Measurements from ENCODE around the gene PIEZO2. TPM values are rescaled to one million over a fixed set of nuclear protein-coding genes. Genes with fewer than 3 reads are reported as not detected.

Gene PIEZO2
- total RNA-seq, 2 experiments from 2014 or later = not detected

DNA sequence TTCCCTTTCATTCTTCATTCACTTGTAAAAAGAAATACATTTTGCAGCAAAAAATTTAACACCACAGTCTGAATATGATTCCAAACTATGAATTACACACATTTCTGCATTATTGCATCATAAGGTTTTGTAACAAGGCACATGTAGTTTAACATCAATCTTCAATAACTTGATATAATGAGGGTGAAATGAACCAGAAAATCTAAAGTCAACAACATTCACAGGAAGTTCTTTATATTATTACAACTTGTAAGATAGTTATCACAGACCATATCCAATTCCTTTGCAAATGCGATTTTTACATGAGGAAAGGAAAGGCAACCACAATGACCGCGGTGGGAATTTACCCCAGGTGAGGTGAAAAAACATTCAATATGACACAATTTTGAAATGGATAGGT is 410.2 kb downstream of the PIEZO2 start:
- ATAC-seq = no peak
- intact Hi-C loops (cut with DNase I, micrococcal nuclease) = no loop called here

DNA sequence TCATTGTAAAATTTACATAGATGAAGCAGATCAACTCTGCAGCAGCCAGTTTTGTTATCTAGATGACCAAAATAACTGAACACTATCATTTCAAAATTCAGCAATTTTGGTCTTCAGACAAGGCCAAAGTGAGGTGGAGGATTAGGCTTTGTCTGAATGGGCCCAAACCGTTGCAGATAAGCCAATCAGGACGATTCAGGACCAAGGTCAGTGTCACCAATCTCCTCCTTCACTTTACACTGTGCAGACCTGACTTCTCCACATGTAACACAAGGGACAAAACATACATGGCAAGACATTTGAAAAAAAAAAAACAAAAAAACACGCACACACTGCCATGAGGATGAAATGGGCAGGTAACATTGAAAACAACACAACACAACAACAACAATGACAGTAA is 412.4 kb downstream of the PIEZO2 start:
- no peaks in the 10 kb centered on the region for H3K9me3 Mint-ChIP-seq (ENCODE audit: low read depth)
- no peak overlapping the region for H3K27ac Mint-ChIP-seq
- DNase-seq = no peak
- intact Hi-C loops (cut with DNase I, micrococcal nuclease) = no loop called here
- CTCF ChIA-PET = no interaction called here
- peaks cover 8% of the 10 kb centered on the region for H3K4me1 Mint-ChIP-seq
- no peak overlapping the region for H3K4me3 Mint-ChIP-seq
- H3K27me3 Mint-ChIP-seq = peaks cover 6% of the 10 kb centered on the region
- no peaks in the 10 kb centered on the region for H3K36me3 Mint-ChIP-seq (ENCODE audit: low read depth)
- ATAC-seq = no peak
- POLR2A ChIA-PET = no interaction called here

More for the DNA sequence above, 410.2 kb downstream of the PIEZO2 start:
- POLR2A ChIA-PET = no interaction called here
- no peak for DNase-seq
- CTCF ChIA-PET = no interaction called here
- Mint-ChIP-seq H3K36me3 (ENCODE audit: low read depth) (no peaks in the 10 kb centered on the region), H3K27me3 (peaks cover 2% of the 10 kb centered on the region), H3K9me3 (ENCODE audit: low read depth) (no peaks in the 10 kb centered on the region), H3K27ac (no peak overlapping the region), H3K4me1 (peaks cover 12% of the 10 kb centered on the region), H3K4me3 (no peak overlapping the region)

DNA sequence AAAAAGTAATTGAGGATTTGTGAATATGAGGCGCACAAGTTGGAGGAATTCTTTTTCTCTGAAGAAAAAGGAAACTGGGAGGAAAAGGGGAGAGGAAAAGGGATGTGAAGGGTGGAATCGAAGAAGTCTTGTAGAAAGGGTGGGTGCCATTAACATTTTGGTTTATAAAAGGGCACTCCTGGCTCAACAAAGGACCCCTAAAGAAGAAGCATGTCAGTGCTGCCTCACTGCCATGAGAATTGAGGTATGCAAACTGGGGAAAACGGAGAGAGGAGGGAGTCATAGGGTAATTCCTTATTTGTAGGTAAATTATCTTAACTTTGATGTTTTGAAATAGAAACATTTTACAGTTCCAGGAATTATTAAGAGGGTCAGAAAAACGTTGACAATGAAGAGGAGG is 416.4 kb downstream of the PIEZO2 start:
- ChIA-PET CTCF (interaction anchor here (1.0 kb wide), 1 partner anchor 9 kb away, joined by 4 read pairs; no protein-coding TSS in a partner anchor), POLR2A (no interaction called here)
- H3K36me3 Mint-ChIP-seq (ENCODE audit: low read depth) = no peaks in the 10 kb centered on the region
- no peak overlapping the region for H3K27ac Mint-ChIP-seq
- DNase-seq = no peak
- H3K9me3 Mint-ChIP-seq (ENCODE audit: low read depth) = no peaks in the 10 kb centered on the region
- no peak for ATAC-seq
- H3K4me1 Mint-ChIP-seq = no peaks in the 10 kb centered on the region
- intact Hi-C loops (cut with DNase I, micrococcal nuclease) = no loop called here
- no peak overlapping the region for H3K4me3 Mint-ChIP-seq
- peaks cover 6% of the 10 kb centered on the region for H3K27me3 Mint-ChIP-seq

DNA sequence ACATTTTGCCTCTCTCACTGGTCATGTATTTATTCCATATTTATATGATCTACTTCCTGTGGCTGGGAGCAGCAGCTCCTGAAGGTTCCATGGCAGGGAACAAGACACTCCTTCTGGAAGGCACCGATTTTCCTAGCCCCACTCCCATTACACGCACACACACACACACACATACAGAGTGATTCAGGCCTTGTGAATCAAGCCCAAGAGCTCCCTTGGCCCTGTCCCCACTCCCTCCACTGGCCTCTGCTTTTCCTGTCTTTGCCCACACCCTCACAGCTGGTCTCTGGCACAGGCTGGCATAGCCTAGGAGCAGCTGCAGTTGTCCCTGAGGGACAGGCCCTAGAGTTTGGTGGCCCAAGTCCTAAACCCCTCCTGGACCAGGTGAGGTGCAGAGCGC is 421.9 kb downstream of the PIEZO2 start:
- intact Hi-C loops (cut with DNase I, micrococcal nuclease) = no loop called here
- ATAC-seq (no peak), DNase-seq (no peak)
- CTCF ChIA-PET = no interaction called here
- Mint-ChIP-seq H3K9me3 (ENCODE audit: low read depth) (no peaks in the 10 kb centered on the region), H3K4me3 (no peak overlapping the region), H3K36me3 (ENCODE audit: low read depth) (no peaks in the 10 kb centered on the region), H3K4me1 (no peaks in the 10 kb centered on the region), H3K27ac (no peak overlapping the region), H3K27me3 (peaks cover 22% of the 10 kb centered on the region)
- POLR2A ChIA-PET = no interaction called here

DNA sequence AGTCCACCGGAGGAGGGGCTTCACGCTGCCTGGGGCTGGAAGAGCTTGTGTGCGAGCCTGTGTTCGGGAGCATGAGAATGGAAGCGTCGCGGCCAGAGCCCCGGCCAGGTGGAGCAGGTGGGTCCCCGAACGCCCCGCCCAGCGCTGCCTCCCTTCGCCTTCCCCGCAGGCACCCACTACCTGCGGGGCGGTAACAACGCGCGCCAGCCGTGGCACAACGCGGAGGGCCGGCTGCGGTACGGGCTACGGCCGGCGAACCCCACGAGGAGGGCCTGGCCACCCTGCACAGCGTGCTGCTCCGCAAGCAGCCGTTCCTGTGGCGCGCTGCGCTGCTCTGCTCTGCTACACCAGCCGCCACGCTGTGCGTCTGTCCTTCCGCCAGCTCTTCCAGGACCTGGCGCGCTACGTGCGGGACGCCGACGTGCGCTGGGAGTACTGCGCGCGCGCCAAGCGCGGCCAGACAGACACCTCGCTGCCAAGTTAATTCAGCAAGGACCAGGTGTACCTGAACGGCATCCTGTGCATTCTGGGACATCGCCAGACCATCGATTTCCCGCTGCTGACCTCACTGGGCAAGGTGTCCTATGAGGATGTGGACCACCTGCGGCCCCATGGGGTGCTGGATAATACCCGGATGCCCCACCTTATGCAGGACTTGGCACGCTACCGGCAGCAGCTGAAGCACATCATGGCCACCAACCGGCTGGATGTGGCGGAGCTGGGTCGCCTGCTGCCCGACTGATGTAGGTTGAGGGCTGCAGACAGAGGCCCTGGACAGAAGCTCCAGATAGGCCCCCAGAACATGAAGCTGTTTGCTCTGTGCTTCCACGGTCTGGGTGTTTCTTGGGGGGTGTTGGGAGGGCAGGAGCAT is 422.9 kb downstream of the PIEZO2 start:
- ChIA-PET CTCF (no interaction called here), POLR2A (no interaction called here)
- Mint-ChIP-seq H3K27ac (no peak overlapping the region), H3K36me3 (ENCODE audit: low read depth) (no peaks in the 10 kb centered on the region), H3K9me3 (ENCODE audit: low read depth) (no peaks in the 10 kb centered on the region), H3K4me3 (no peak overlapping the region), H3K27me3 (peaks cover 23% of the 10 kb centered on the region), H3K4me1 (no peaks in the 10 kb centered on the region)
- ATAC-seq = no peak
- intact Hi-C loops (cut with DNase I, micrococcal nuclease) = no loop called here
- DNase-seq = peak; percentile 17

DNA sequence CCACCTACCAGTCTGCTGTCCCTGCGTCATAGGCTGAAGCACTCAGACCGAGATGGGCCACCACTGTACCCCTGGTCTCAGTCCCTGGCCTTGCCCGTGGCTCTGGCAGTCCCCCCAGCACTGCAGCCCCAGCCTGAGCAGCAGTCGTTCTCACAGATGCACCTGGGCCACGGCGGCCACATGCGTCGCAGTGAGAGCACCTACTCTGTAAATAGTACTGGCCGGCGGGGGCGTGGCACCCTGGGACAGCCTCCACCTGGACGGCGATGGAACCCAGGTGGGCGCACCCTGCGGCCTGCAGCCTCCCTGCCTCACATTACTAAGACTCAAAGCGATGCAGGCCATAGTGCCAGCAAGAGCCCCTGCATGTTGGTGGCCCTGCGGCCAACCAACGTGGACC is 424.7 kb downstream of the PIEZO2 start:
- Mint-ChIP-seq H3K27me3 (peaks cover 24% of the 10 kb centered on the region), H3K4me3 (no peak overlapping the region), H3K36me3 (ENCODE audit: low read depth) (no peaks in the 10 kb centered on the region), H3K4me1 (no peaks in the 10 kb centered on the region), H3K27ac (no peak overlapping the region), H3K9me3 (ENCODE audit: low read depth) (no peaks in the 10 kb centered on the region)
- ChIA-PET CTCF (interaction anchor here (0.6 kb wide), 1 partner anchor 621 kb away, joined by 3 read pairs; no protein-coding TSS in a partner anchor), POLR2A (no interaction called here)
- ATAC-seq (no peak), DNase-seq (no peak)
- intact Hi-C loops (cut with DNase I, micrococcal nuclease) = no loop called here

DNA sequence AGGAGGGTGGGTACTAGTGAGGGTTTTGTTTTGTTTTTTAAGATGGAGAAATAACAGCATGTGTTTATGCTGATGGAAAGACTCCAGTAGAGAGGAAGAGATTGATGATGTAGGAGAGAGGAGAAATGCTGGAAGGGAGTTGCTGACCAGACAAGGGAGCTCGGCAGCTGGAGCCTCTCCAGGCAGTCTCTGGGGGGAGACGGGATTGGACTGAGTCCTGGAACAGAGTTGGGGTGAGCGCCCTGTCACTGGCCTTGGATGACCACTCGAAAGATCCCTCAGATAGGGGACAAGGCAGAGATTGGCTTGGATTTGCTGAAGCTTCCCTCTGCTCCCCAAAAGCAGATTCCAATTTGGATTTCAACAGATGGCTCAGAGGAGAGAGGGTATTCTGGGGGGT is 425.9 kb downstream of the PIEZO2 start:
- intact Hi-C loops (cut with DNase I, micrococcal nuclease) = no loop called here
- DNase-seq (no peak), ATAC-seq (no peak)
- Mint-ChIP-seq H3K4me1 (no peaks in the 10 kb centered on the region), H3K27me3 (peaks cover 26% of the 10 kb centered on the region), H3K36me3 (ENCODE audit: low read depth) (no peaks in the 10 kb centered on the region), H3K27ac (no peak overlapping the region), H3K4me3 (no peak overlapping the region), H3K9me3 (ENCODE audit: low read depth) (no peaks in the 10 kb centered on the region)
- ChIA-PET CTCF (no interaction called here), POLR2A (no interaction called here)

DNA sequence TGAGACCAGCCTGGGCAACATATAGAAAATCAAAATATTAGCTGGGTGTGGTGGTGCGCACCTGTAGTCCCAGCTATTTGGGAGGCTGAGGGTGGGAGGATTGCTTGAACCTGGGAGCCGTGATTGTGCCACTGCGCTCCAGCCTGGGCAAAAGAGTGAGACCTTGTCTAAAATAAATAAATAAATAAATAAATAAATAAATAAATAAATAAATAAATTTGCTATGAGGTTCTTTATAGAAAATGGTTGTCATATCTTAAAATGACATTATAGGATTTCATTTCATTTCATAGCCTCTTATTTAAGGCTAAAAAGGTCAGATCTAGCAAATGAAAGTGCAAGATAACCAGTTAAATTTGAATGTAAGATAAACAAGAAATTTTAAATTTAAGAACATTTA is 430.6 kb downstream of the PIEZO2 start:
- intact Hi-C loops (cut with DNase I, micrococcal nuclease) = no loop called here
- Mint-ChIP-seq H3K4me1 (no peaks in the 10 kb centered on the region), H3K9me3 (ENCODE audit: low read depth) (no peaks in the 10 kb centered on the region), H3K27me3 (peaks cover 10% of the 10 kb centered on the region), H3K4me3 (no peak overlapping the region), H3K36me3 (ENCODE audit: low read depth) (no peaks in the 10 kb centered on the region), H3K27ac (no peak overlapping the region)
- CTCF ChIA-PET = no interaction called here
- POLR2A ChIA-PET = no interaction called here
- ATAC-seq (no peak), DNase-seq (no peak)

DNA sequence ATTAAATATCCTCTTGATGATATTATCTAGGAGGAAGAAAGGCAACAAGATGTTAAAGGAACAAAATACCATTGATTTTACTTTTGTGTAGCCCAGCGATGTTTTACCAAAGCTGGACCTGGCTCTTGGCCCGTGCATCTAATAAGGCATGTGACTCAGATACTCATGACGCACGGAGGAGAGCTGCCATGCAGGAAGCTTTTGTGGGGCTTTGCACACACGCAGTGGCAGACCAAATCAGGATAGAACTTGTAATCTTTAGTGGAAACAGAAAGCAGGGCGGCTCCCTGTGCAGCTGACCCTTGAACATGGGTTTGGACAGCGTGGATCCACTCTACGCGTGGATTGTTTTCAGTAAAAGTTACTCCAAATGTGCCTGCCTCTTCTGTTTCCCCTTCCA is 433.6 kb downstream of the PIEZO2 start:
- no peaks in the 10 kb centered on the region for H3K4me1 Mint-ChIP-seq
- no peak overlapping the region for H3K27ac Mint-ChIP-seq
- ChIA-PET CTCF (no interaction called here), POLR2A (no interaction called here)
- intact Hi-C loops (cut with DNase I, micrococcal nuclease) = no loop called here
- H3K9me3 Mint-ChIP-seq (ENCODE audit: low read depth) = no peaks in the 10 kb centered on the region
- ATAC-seq (no peak), DNase-seq (no peak)
- H3K4me3 Mint-ChIP-seq = no peak overlapping the region
- no peaks in the 10 kb centered on the region for H3K36me3 Mint-ChIP-seq (ENCODE audit: low read depth)
- H3K27me3 Mint-ChIP-seq = peaks cover 2% of the 10 kb centered on the region

DNA sequence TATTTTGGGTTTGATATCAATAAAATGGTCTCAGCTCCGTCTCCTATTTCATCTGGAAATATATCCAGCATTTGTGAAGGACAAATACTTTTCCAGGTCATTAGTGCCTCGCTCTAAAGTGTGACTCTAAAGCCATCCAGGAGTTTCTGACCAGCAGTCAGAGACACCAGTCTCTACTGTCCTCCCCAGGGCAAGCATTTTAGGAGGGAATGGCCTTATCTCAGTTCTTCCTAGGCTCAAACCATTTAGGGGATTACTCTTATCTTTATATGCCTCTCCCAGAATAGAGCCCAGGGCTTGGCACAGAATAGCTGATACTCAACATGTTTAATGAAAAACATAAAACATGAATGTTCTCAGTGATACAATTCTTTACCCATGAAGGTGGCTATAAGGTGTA is 436.0 kb downstream of the PIEZO2 start:
- Mint-ChIP-seq H3K27me3 (peaks cover 1% of the 10 kb centered on the region), H3K27ac (no peak overlapping the region), H3K9me3 (ENCODE audit: low read depth) (no peaks in the 10 kb centered on the region), H3K4me1 (no peaks in the 10 kb centered on the region), H3K4me3 (no peak overlapping the region), H3K36me3 (ENCODE audit: low read depth) (no peaks in the 10 kb centered on the region)
- CTCF ChIA-PET = no interaction called here
- POLR2A ChIA-PET = no interaction called here
- no peak for ATAC-seq
- intact Hi-C loops (cut with DNase I, micrococcal nuclease) = no loop called here
- DNase-seq = no peak

DNA sequence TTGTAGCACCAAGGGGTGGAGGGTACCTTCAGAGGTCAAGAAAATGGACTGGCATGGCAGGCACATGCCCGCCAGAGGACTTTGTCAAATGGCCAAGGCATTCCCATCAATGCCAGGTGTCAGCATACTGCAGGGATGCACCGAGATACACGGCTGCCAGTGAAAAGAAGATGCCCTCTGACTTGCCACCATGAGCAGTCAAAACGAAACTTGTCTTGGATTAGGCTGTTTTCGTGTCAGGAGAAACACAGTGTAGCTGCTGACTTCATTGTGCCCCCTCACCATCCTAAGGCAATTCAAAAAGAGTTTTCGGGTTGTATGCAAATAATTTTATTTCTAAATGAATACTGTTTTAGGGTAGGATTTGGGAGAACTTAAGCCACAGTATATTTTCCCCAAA is 442.1 kb downstream of the PIEZO2 start:
- ATAC-seq (no peak), DNase-seq (no peak)
- no peaks in the 10 kb centered on the region for H3K36me3 Mint-ChIP-seq (ENCODE audit: low read depth)
- no peaks in the 10 kb centered on the region for H3K4me1 Mint-ChIP-seq
- intact Hi-C loops (cut with DNase I, micrococcal nuclease) = no loop called here
- no peaks in the 10 kb centered on the region for H3K9me3 Mint-ChIP-seq (ENCODE audit: low read depth)
- ChIA-PET CTCF (no interaction called here), POLR2A (no interaction called here)
- H3K27me3 Mint-ChIP-seq = peaks cover 4% of the 10 kb centered on the region
- H3K4me3 Mint-ChIP-seq = no peak overlapping the region
- H3K27ac Mint-ChIP-seq = no peak overlapping the region

DNA sequence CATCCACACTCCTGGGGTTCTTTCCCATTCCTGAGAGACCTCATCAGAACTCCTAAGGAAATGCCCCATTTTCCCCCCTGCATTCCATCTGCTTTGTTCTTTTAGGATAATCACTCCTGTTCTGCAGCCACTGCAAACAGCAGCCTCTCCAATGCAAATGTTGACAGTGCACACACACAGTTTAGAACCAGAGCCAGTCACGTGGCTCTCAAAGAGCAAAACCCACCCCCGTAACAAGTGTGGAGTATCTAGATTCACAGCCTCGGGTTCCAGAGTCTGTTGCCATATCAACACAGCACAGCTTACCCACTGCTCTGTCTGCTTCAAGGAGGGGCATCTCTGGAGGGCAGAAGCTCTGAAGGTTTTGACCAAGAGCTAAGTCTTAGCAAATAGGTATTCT is 443.6 kb downstream of the PIEZO2 start:
- CTCF ChIA-PET = interaction anchor here (0.8 kb wide), 1 partner anchor 855 kb away, joined by 3 read pairs; no protein-coding TSS in a partner anchor
- H3K9me3 Mint-ChIP-seq (ENCODE audit: low read depth) = no peaks in the 10 kb centered on the region
- no peaks in the 10 kb centered on the region for H3K4me1 Mint-ChIP-seq
- no peaks in the 10 kb centered on the region for H3K36me3 Mint-ChIP-seq (ENCODE audit: low read depth)
- no peak overlapping the region for H3K4me3 Mint-ChIP-seq
- no peak overlapping the region for H3K27ac Mint-ChIP-seq
- POLR2A ChIA-PET = no interaction called here
- ATAC-seq = no peak
- H3K27me3 Mint-ChIP-seq = peaks cover 4% of the 10 kb centered on the region
- no peak for DNase-seq
- intact Hi-C loops (cut with DNase I, micrococcal nuclease) = no loop called here

All from activated CD4-positive, alpha-beta T cell treated with anti-CD3 and anti-CD28 coated beads for 36 hours (primary cell).